Esophagus muscularis mucosa (tissue), 4 donors: ENCODE measurements around the gene TGM5. TPM values are rescaled to one million over a fixed set of nuclear protein-coding genes. Genes with fewer than 3 reads are reported as not detected.
"Not testable (repeated sequence)": the region's sequence is repeated elsewhere in the genome, so short reads cannot be mapped to it uniquely, and the experiment has no call there.

Experiments
- DNase-seq: peaks from one replicate; pipeline ENCODE4 v3.0.0-alpha.2; 2017; ENCODE audit errors: extremely low spot score
- H3K27ac ChIP-seq, 4 donors: fragments of 200-600 bp; sonication (generic); replicated peaks in 1 of 4; 1 replicate in 3 of 4; 2 replicates in 1 of 4; pipeline ENCODE4 v1.5.1; 2016 to 2019; ENCODE audit warnings: mild to moderate bottlenecking in 1 of 4
- H3K27me3 ChIP-seq, 4 donors: fragments of 200-600 bp; sonication (generic); one replicate each; pipeline versions ENCODE4 v1.5.1 to v1.6.0; 2016 to 2019
- H3K36me3 ChIP-seq, 4 donors: fragments of 200-600 bp; sonication (generic); one replicate each; pipeline ENCODE4 v1.5.1; 2016 to 2019
- H3K4me1 ChIP-seq, 4 donors: fragments of 200-600 bp; sonication (generic); one replicate each; pipeline ENCODE4 v1.5.1; 2016 to 2019
- H3K4me3 ChIP-seq, 4 donors: fragments of 200-600 bp; sonication (generic); 1 replicate in 2 of 4; 2 replicates in 2 of 4; pipeline ENCODE4 v1.5.1; 2016 to 2019; ENCODE audit warnings: mild to moderate bottlenecking in 4 of 4, moderate library complexity in 1 of 4
- H3K9me3 ChIP-seq, 4 donors: fragments of 200-600 bp; sonication (generic); 1 replicate in 3 of 4; 2 replicates in 1 of 4; pipeline ENCODE4 v1.5.1; 2016 to 2019
- EP300 ChIP-seq: sonication (generic); formaldehyde crosslinking; IDR thresholded peaks from one replicate; pipeline ENCODE4 v1.6.1; 2017; ENCODE audit warnings: antibody characterized with exemption
- POLR2A ChIP-seq: fragments of 450-650 bp; IDR thresholded peaks from one replicate; pipeline ENCODE4 v1.6.1; 2017; ENCODE audit warnings: antibody characterized with exemption, moderate library complexity, mild to moderate bottlenecking, low read depth
- POLR2AphosphoS5 ChIP-seq, 2 donors: sonication (generic); formaldehyde crosslinking; IDR thresholded peaks; one replicate each; pipeline ENCODE4 v1.6.1; 2017; ENCODE audit warnings: antibody characterized with exemption in 2 of 2
- WGBS: methylation state at CpG from one replicate; pipeline ENCODE4 v1.1.5; 2018; 5-methylcytosine and 5-hydroxymethylcytosine counted together
- intact Hi-C: fragments of 100-400 bp; cut with DNase I; formaldehyde crosslinking; loops from one replicate; pipeline ENCODE4 v1.15.1; 2023
- total RNA-seq, 4 donors: library from RNA; depleted of rRNA; stranded (reverse); fragments of >200 nt; gene quantifications; one replicate each; pipeline versions ENCODE4 v1.1.0 to v1.2.1, GENCODE V29; 2016
- TF ChIP-seq, protein P1 (sequence below), 3 experiments: fragments of 200-600 bp in 2 of 3; fragments of 450-650 bp in 1 of 3; sonication (generic) in 2 of 3; IDR thresholded peaks; one replicate each; pipeline ENCODE4 v1.5.1; 2017 to 2019; ENCODE audit warnings: antibody characterized with exemption in 3 of 3, mild to moderate bottlenecking in 2 of 3, moderate library complexity in 1 of 3

Gene TGM5
- total RNA-seq, 4 donors from 2014 or later: under 0.01 to 0.91 (median 0.25) TPM

GRCh38 chr15:43199945-43200488, 66.7 kb downstream of the TGM5 start:
- 91% methylated on average over 3 of the region's 3 CpGs for WGBS
- Histone ChIP-seq H3K9me3 (no peaks in the 10 kb centered on the region), H3K36me3 (peaks cover 3 to 41% (median 21%) of the 10 kb centered on the region in 4 donors), H3K4me3 (no peak overlapping the region), H3K27ac (no peak overlapping the region), H3K4me1 (peaks cover 5 to 10% (median 6%) of the 10 kb centered on the region in 4 donors), H3K27me3 (no peaks in the 10 kb centered on the region)
- no peak for DNase-seq
- intact Hi-C loops: no loop called here
- TF ChIP-seq EP300 (no peak), POLR2AphosphoS5 (IDR thresholded peaks at IDR 0.05) (no peak), POLR2A (no peak)
- TF ChIP-seq, protein P1, sequence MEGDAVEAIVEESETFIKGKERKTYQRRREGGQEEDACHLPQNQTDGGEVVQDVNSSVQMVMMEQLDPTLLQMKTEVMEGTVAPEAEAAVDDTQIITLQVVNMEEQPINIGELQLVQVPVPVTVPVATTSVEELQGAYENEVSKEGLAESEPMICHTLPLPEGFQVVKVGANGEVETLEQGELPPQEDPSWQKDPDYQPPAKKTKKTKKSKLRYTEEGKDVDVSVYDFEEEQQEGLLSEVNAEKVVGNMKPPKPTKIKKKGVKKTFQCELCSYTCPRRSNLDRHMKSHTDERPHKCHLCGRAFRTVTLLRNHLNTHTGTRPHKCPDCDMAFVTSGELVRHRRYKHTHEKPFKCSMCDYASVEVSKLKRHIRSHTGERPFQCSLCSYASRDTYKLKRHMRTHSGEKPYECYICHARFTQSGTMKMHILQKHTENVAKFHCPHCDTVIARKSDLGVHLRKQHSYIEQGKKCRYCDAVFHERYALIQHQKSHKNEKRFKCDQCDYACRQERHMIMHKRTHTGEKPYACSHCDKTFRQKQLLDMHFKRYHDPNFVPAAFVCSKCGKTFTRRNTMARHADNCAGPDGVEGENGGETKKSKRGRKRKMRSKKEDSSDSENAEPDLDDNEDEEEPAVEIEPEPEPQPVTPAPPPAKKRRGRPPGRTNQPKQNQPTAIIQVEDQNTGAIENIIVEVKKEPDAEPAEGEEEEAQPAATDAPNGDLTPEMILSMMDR (IDR thresholded peaks at IDR 0.05): no peak

DNA sequence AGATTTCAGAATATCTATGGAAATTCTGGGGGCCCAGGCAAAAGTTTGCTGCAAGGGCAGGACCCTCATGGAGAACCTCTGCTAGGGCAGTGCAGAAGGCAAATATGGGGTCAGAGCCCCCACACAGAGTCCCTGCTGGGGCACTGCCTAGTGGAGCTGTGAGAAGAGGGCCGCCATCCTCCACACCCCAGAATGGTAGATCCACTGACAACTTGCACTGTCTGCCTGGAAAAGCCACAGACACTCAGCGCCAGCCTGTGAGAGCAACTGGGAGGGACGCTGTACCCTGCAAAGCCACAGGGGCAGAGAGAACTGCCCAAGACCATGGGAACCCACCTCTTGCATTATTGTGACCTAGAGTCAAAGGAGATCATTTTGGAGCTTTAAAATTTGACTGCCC, 67.7 kb downstream of the TGM5 start:
- Histone ChIP-seq H3K36me3 (peaks cover 10 to 50% (median 30%) of the 10 kb centered on the region in 4 donors), H3K4me3 (no peak overlapping the region), H3K27ac (no peak overlapping the region), H3K9me3 (no peaks in the 10 kb centered on the region), H3K4me1 (peaks cover 2 to 5% (median 3%) of the 10 kb centered on the region in 4 donors), H3K27me3 (no peaks in the 10 kb centered on the region)
- 100% methylated on average over 3 of the region's 3 CpGs for WGBS
- no peak for TF ChIP-seq POLR2A
- no peak for TF ChIP-seq EP300
- TF ChIP-seq POLR2AphosphoS5 (IDR thresholded peaks at IDR 0.05): no peak
- TF ChIP-seq, protein P1 (IDR thresholded peaks at IDR 0.05): no peak
- intact Hi-C loops: no loop called here
- no peak for DNase-seq

DNA sequence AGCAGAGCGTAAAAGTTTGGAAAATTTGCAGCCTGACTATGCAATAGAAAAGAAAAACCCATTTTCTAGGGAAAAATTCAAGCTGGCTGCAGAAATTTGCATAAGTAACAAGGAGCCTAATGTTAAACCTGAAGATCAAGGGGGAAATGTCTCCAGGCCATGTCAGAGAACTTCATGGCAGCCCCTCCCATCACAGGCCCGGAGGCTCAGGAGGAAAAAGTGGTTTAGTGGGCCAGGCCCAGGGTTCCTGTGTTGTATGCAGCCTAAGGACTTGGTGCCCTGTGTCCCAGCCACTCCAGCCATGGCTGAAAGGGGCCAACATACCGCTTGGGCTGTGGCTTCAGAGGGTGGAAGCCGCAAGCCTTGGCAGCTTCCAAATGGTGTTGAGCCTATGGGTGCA, 68.2 kb downstream of the TGM5 start:
- 96% methylated on average over 4 of the region's 4 CpGs for whole genome bisulfite sequencing
- peaks cover 10 to 53% (median 32%) of the 10 kb centered on the region in 4 donors for H3K36me3 ChIP-seq
- H3K9me3 ChIP-seq, intact Hi-C loops, DNase-seq, H3K4me3 ChIP-seq, H3K27me3 ChIP-seq, H3K27ac ChIP-seq, H3K4me1 ChIP-seq: not testable (repeated sequence)

GRCh38 chr15:43197773-43198172, 69.0 kb downstream of the TGM5 start:
- peaks cover 18 to 61% (median 40%) of the 10 kb centered on the region in 4 donors for H3K36me3 ChIP-seq

GRCh38 chr15:43196760-43197548, 69.8 kb downstream of the TGM5 start:
- intact Hi-C loops: no loop called here
- Histone ChIP-seq H3K9me3 (no peaks in the 10 kb centered on the region), H3K27me3 (no peaks in the 10 kb centered on the region), H3K27ac (no peak overlapping the region), H3K4me1 (peaks cover 0 to 3% (median 0%) of the 10 kb centered on the region in 4 donors), H3K4me3 (no peak overlapping the region), H3K36me3 (peaks cover 26 to 69% (median 48%) of the 10 kb centered on the region in 4 donors)
- DNase-seq: no peak
- TF ChIP-seq EP300 (no peak), POLR2A (no peak), POLR2AphosphoS5 (IDR thresholded peaks at IDR 0.05) (no peak)
- TF ChIP-seq, protein P1 (IDR thresholded peaks at IDR 0.05): no peak
- WGBS: 82% methylated on average over 10 of the region's 10 CpGs

More at GRCh38 chr15:43197773-43198172, 69.0 kb downstream of the TGM5 start:
- H3K4me3 ChIP-seq, intact Hi-C loops, DNase-seq, H3K27ac ChIP-seq, H3K27me3 ChIP-seq, H3K9me3 ChIP-seq, H3K4me1 ChIP-seq: not testable (repeated sequence)
- WGBS: 87% methylated on average over 3 of the region's 3 CpGs
